ENCODE results near the gene NR2C1. TPM values are rescaled to one million over a fixed set of nuclear protein-coding genes. Genes with fewer than 3 reads are reported as not detected.

The NR2C1 gene
- total and polyA plus RNA-seq, 2 donors (not counting 1 experiment from before 2014, with no cell fraction given): 31.2 to 53.9 TPM

DNA sequence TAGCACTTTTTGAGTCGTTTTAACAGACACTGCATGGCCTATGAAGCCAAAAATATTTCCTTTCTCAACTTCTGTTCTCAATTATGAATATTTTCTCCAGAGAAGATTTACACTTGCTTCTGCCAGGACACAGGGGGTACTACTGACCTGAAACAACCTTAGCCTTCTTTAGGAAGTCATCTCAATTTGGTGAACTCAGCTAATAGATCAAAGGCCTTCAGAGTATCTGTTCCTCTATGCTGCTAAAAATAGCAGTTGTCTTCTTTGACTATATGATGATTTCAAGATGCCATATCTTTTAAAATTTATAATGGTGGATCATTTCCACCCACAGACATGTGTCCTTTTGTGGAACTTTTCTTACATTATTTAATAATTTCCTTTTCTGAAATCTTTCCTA, 55.9 kb downstream of the NR2C1 start:
- Histone ChIP-seq H3K4me1 (ENCODE audit: control insufficient read depth in 2 of 2, insufficient read depth in 2 of 2, low read length in 2 of 2) (peaks cover 0 to 7% of the 10 kb centered on the region in 2 donors), H3K36me3 (replicated peaks in 1 of 2; ENCODE audit: control extremely low read depth in 1 of 2, control insufficient read depth in 1 of 2, extremely low read depth in 1 of 2, insufficient read depth in 2 of 2, low read length in 1 of 2) (peaks cover 0 to 3% of the 10 kb centered on the region in 2 experiments), H3K9ac (ENCODE audit: low read length) (no peak overlapping the region), H3K27me3 (replicated peaks in 1 of 4; ENCODE audit: control extremely low read depth in 1 of 4, control insufficient read depth in 3 of 4, insufficient read depth in 4 of 4, low read length in 3 of 4) (no peaks in the 10 kb centered on the region), H3K79me2 (ENCODE audit: control insufficient read depth, insufficient read depth, low read length) (no peaks in the 10 kb centered on the region), H3K4me2 (replicated peaks; ENCODE audit: low read depth, low read length, poor library complexity, severe bottlenecking) (no peak overlapping the region), H3K9me3 (ENCODE audit: control extremely low read depth in 1 of 3, control insufficient read depth in 2 of 3, insufficient read depth in 1 of 3, low read length in 2 of 3) (no peaks in the 10 kb centered on the region), H2AFZ (ENCODE audit: insufficient read depth, low read depth, low read length, poor library complexity, severe bottlenecking) (no peak overlapping the region), H3K4me3 (ENCODE audit: control extremely low read depth in 1 of 5, extremely low read depth in 1 of 5, insufficient read depth in 1 of 5, low read depth in 2 of 5, low read length in 4 of 5) (no peak overlapping the region), H4K20me1 (ENCODE audit: control insufficient read depth, insufficient read depth, low read length, poor library complexity, severe bottlenecking) (no peaks in the 10 kb centered on the region), H3K27ac (ENCODE audit: low read length in 2 of 2) (no peak overlapping the region)
- ChIA-PET CTCF (no interaction called here), POLR2A (no interaction called here)
- H3K27ac Mint-ChIP-seq: no peak overlapping the region
- H3K27me3 Mint-ChIP-seq: no peaks in the 10 kb centered on the region
- DNase-seq (no peak), ATAC-seq (ENCODE audit: low read depth) (no peak)
- peaks cover 3% of the 10 kb centered on the region for H3K9me3 Mint-ChIP-seq (ENCODE audit: insufficient read depth)
- TF ChIP-seq, protein P1, sequence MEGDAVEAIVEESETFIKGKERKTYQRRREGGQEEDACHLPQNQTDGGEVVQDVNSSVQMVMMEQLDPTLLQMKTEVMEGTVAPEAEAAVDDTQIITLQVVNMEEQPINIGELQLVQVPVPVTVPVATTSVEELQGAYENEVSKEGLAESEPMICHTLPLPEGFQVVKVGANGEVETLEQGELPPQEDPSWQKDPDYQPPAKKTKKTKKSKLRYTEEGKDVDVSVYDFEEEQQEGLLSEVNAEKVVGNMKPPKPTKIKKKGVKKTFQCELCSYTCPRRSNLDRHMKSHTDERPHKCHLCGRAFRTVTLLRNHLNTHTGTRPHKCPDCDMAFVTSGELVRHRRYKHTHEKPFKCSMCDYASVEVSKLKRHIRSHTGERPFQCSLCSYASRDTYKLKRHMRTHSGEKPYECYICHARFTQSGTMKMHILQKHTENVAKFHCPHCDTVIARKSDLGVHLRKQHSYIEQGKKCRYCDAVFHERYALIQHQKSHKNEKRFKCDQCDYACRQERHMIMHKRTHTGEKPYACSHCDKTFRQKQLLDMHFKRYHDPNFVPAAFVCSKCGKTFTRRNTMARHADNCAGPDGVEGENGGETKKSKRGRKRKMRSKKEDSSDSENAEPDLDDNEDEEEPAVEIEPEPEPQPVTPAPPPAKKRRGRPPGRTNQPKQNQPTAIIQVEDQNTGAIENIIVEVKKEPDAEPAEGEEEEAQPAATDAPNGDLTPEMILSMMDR (IDR thresholded peaks at IDR 0.05): no peak
- TF ChIP-seq EZH2 (IDR thresholded peaks at IDR 0.05; ENCODE audit: borderline replicate concordance, insufficient read depth, low read depth, low read length, poor library complexity, severe bottlenecking): no peak
- intact Hi-C loops (cut with micrococcal nuclease): no loop called here
- no peak overlapping the region for H3K4me3 Mint-ChIP-seq
- H3K4me1 Mint-ChIP-seq: peaks cover 4% of the 10 kb centered on the region
- WGBS (ENCODE audit: insufficient coverage): no CpG with 5 or more reads among the region's 1 CpG

- H3K9ac ChIP-seq (ENCODE audit: low read length): no peak overlapping the region
- H3K36me3 ChIP-seq (replicated peaks in 1 of 2; ENCODE audit: control extremely low read depth in 1 of 2, control insufficient read depth in 1 of 2, extremely low read depth in 1 of 2, insufficient read depth in 2 of 2, low read length in 1 of 2): no peaks in the 10 kb centered on the region
- H3K9me3 Mint-ChIP-seq (ENCODE audit: insufficient read depth): peaks cover 3% of the 10 kb centered on the region
- intact Hi-C loops (cut with micrococcal nuclease): no loop called here
- TF ChIP-seq, protein P1 (IDR thresholded peaks at IDR 0.05): no peak
- TF ChIP-seq EZH2 (IDR thresholded peaks at IDR 0.05; ENCODE audit: borderline replicate concordance, insufficient read depth, low read depth, low read length, poor library complexity, severe bottlenecking): no peak
- ChIA-PET POLR2A (no interaction called here), CTCF (interaction anchor here (1.5 kb wide), 1 partner anchor 11 kb away, joined by 6 read pairs; the partner anchor contains the start of gene NDUFA12)
- no peak overlapping the region for H3K27ac Mint-ChIP-seq
- H3K4me2 ChIP-seq (replicated peaks; ENCODE audit: low read depth, low read length, poor library complexity, severe bottlenecking): no peak overlapping the region
- H3K4me3 ChIP-seq (ENCODE audit: control extremely low read depth in 1 of 5, extremely low read depth in 1 of 5, insufficient read depth in 1 of 5, low read depth in 2 of 5, low read length in 4 of 5): no peak overlapping the region
- H3K27me3 Mint-ChIP-seq: no peaks in the 10 kb centered on the region
- H4K20me1 ChIP-seq (ENCODE audit: control insufficient read depth, insufficient read depth, low read length, poor library complexity, severe bottlenecking): no peaks in the 10 kb centered on the region
- WGBS (ENCODE audit: insufficient coverage): no CpG with 5 or more reads among the region's 2 CpGs
- ATAC-seq (ENCODE audit: low read depth) (no peak), DNase-seq (no peak)
- no peak overlapping the region for H2AFZ ChIP-seq (ENCODE audit: insufficient read depth, low read depth, low read length, poor library complexity, severe bottlenecking)
- H3K4me1 ChIP-seq (ENCODE audit: control insufficient read depth in 2 of 2, insufficient read depth in 2 of 2, low read length in 2 of 2): peaks cover 0 to 7% of the 10 kb centered on the region in 2 donors
- no peak overlapping the region for H3K4me3 Mint-ChIP-seq
- H3K9me3 ChIP-seq (ENCODE audit: control extremely low read depth in 1 of 3, control insufficient read depth in 2 of 3, insufficient read depth in 1 of 3, low read length in 2 of 3): no peaks in the 10 kb centered on the region
- no peak overlapping the region for H3K27ac ChIP-seq (ENCODE audit: low read length in 2 of 2)
- no peaks in the 10 kb centered on the region for H3K27me3 ChIP-seq (replicated peaks in 1 of 4; ENCODE audit: control extremely low read depth in 1 of 4, control insufficient read depth in 3 of 4, insufficient read depth in 4 of 4, low read length in 3 of 4)
- H3K79me2 ChIP-seq (ENCODE audit: control insufficient read depth, insufficient read depth, low read length): no peaks in the 10 kb centered on the region
- H3K4me1 Mint-ChIP-seq: peaks cover 10% of the 10 kb centered on the region
These were observed 57.3 kb downstream of the NR2C1 start for GRCh38 chr12:95016120-95016519.
